HEK293 (cell line): ENCODE results near the gene SNCAIP.

ENCODE experiments used
- CTCF ChIA-PET: fragments of 350-600 bp; formaldehyde crosslinking; extraction: SDS; loops from one replicate; lab custom pipeline; 2021; ENCODE audit warnings: antibody characterized with exemption; lab: Yijun Ruan, JAX
- POLR2A ChIA-PET: fragments of 300-600 bp; formaldehyde crosslinking; extraction: SDS; loops from one replicate; lab custom pipeline; 2020; ENCODE audit warnings: antibody characterized with exemption, inconsistent platforms; lab: Yijun Ruan, JAX
- H3K27ac ChIP-seq: fragments of 200-500 bp; sonication (Bioruptor generic); 2 replicates; pipeline ENCODE4 v1.5.1; 2014; ENCODE audit warnings: low read depth, low read length, control low read depth, inconsistent platforms; ENCODE audit errors: extremely low read depth
- H3K36me3 ChIP-seq, 2 experiments: fragments of 200-500 bp in 1 of 2; sonication (Bioruptor generic) in 1 of 2; 1 replicate in 1 of 2; 2 replicates in 1 of 2; pipeline ENCODE4 v1.5.1; 2014 to 2017; ENCODE audit warnings: inconsistent platforms in 2 of 2, low read length in 2 of 2; ENCODE audit not compliant: control insufficient read depth in 2 of 2, insufficient read depth in 1 of 2
- H3K4me1 ChIP-seq: fragments of 200-500 bp; sonication (Bioruptor generic); 2 replicates; pipeline ENCODE4 v1.5.1; 2014; ENCODE audit warnings: mild to moderate bottlenecking, low read length, inconsistent platforms; ENCODE audit not compliant: control insufficient read depth, insufficient read depth
- H3K4me3 ChIP-seq: 2 replicates; pipeline ENCODE4 v1.5.1; 2011; ENCODE audit warnings: low read depth, mild to moderate bottlenecking, control low read depth, low read length, moderate library complexity
- H3K9me3 ChIP-seq: fragments of 200-500 bp; sonication (Bioruptor generic); 2 replicates; pipeline ENCODE4 v1.5.1; 2014; ENCODE audit warnings: low read depth, low read length, inconsistent platforms; ENCODE audit not compliant: control insufficient read depth, insufficient read depth
- BCL11B ChIP-seq: fragments of 450-650 bp; formaldehyde crosslinking; IDR thresholded peaks from 2 replicates; pipeline ENCODE4 v1.5.1; 2016; ENCODE audit warnings: low read depth, missing biosample characterization, missing genetic modification characterization
- FEZF1 ChIP-seq: fragments of 450-650 bp; formaldehyde crosslinking; IDR thresholded peaks from 2 replicates; pipeline ENCODE4 v1.5.1; 2016; ENCODE audit warnings: missing biosample characterization, missing genetic modification characterization
- HOXC10 ChIP-seq: sonication (generic); formaldehyde crosslinking; IDR thresholded peaks from 2 replicates; pipeline ENCODE4 v1.8.1; 2023; ENCODE audit warnings: mild to moderate bottlenecking, missing genetic modification reagents
- MZF1 ChIP-seq: fragments of 450-650 bp; formaldehyde crosslinking; IDR thresholded peaks from 2 replicates; pipeline ENCODE4 v1.5.1; 2017; ENCODE audit warnings: missing biosample characterization, missing genetic modification characterization, borderline replicate concordance
- PRDM1 ChIP-seq: fragments of 450-650 bp; formaldehyde crosslinking; IDR thresholded peaks from 2 replicates; pipeline ENCODE4; 2016; ENCODE audit warnings: missing biosample characterization, missing genetic modification characterization
- TRIM28 ChIP-seq: IDR thresholded peaks from 2 replicates; pipeline ENCODE4 v1.6.1; 2011; ENCODE audit warnings: low read length, control low read depth, borderline replicate concordance
- YY1 ChIP-seq: fragments of 450-650 bp; formaldehyde crosslinking; IDR thresholded peaks from 2 replicates; pipeline ENCODE4 v1.5.1; 2018; ENCODE audit warnings: missing biosample characterization, missing genetic modification characterization
- ZBTB8A ChIP-seq: fragments of 450-650 bp; formaldehyde crosslinking; IDR thresholded peaks from 2 replicates; pipeline ENCODE4 v1.5.1; 2016; ENCODE audit warnings: missing biosample characterization, missing genetic modification characterization
- ZNF169 ChIP-seq: fragments of 450-650 bp; formaldehyde crosslinking; IDR thresholded peaks from 2 replicates; pipeline ENCODE4 v1.5.1; 2016; ENCODE audit warnings: missing biosample characterization, missing genetic modification characterization
- ZNF324 ChIP-seq: fragments of 450-650 bp; formaldehyde crosslinking; IDR thresholded peaks from 2 replicates; pipeline ENCODE4 v1.5.1; 2016; ENCODE audit warnings: missing biosample characterization, missing genetic modification characterization
- ZNF37A ChIP-seq: fragments of 450-650 bp; IDR thresholded peaks from 2 replicates; pipeline ENCODE4 v1.5.1; 2018; ENCODE audit warnings: missing biosample characterization, missing genetic modification characterization
- ZNF423 ChIP-seq: fragments of 450-650 bp; formaldehyde crosslinking; IDR thresholded peaks from 2 replicates; pipeline ENCODE4 v1.5.1; 2016; ENCODE audit warnings: missing biosample characterization, missing genetic modification characterization
- ZNF580 ChIP-seq: fragments of 450-650 bp; formaldehyde crosslinking; IDR thresholded peaks from 2 replicates; pipeline ENCODE4 v1.5.1; 2016; ENCODE audit warnings: missing biosample characterization, missing genetic modification characterization
- ZNF664 ChIP-seq: fragments of 450-650 bp; formaldehyde crosslinking; IDR thresholded peaks from 2 replicates; pipeline ENCODE4 v1.5.1; 2016; ENCODE audit warnings: missing biosample characterization, missing genetic modification characterization
- ZNF76 ChIP-seq: fragments of 450-650 bp; formaldehyde crosslinking; IDR thresholded peaks from 2 replicates; pipeline ENCODE4; 2016; ENCODE audit warnings: low read depth, missing biosample characterization, missing genetic modification characterization, borderline replicate concordance
- TF ChIP-seq, protein P1 (sequence below): fragments of 450-650 bp; formaldehyde crosslinking; IDR thresholded peaks from 2 replicates; pipeline ENCODE4 v1.5.1; 2016; ENCODE audit warnings: missing biosample characterization, missing genetic modification characterization

Gene SNCAIP

DNA sequence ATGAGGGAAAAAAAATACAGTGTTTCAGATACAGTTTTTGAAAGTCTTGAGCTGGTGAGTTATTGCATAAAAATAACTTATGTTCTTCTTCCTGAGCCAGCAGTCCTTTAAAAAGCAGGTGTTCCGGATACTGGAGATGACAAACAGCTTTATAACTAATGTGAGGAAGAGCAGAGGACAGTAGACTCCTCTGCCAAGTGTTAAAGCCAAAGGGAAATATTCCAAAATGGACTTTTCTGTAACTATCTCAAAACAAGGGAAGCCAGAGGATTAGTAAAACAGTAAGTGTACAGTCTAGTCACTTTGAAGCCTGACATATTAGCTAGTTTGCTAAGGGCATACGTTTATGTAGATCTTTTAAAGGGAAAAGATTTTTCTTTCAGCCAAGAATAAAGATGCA is 11.0 kb upstream of the SNCAIP start (continued):
- TF ChIP-seq ZNF76 (tag by site-specific recombination) (no peak), BCL11B (no peak)

DNA sequence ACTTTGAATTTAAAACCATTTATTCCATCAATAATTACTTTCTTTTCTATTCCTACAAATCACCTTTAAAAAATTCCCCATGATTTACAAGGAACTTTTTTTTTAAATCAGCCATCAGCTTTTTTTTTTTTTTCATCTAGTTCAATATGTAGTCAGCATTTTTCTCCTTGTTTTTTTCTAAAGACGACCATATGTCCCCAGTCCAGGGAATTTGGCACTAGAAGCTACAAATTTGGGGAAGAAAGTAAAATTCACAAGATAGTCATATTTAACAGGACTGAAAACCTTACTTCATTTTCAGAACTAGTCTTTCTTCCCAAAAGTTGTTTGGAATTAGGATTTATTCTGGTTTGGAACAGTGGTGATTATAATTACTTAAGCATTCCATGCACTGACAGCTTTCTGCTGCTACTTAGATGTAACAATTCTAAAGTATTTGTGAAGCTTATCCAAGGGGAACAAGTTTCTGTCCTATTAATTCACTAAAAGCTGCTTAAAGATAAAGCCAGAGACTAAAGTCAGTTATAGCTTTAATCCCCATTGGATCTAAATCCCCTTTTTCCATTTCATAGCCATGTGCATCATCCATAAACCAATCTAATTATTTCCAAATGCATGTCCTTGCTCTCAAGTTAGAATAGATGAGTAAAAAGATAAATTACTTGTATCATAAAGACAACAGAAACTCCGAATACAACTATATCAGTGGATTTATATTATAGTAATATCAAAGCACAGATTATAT is 7.4 kb upstream of the SNCAIP start:
- POLR2A ChIA-PET: no interaction called here
- H3K4me1 ChIP-seq: no peaks in the 10 kb centered on the region
- CTCF ChIA-PET: interaction anchor here (1.7 kb wide), 1 partner anchor 9 kb away, joined by 7 read pairs; no protein-coding TSS in a partner anchor
- H3K9me3 ChIP-seq: no peaks in the 10 kb centered on the region
- no peak overlapping the region for H3K27ac ChIP-seq
- H3K4me3 ChIP-seq: no peak overlapping the region
- TF ChIP-seq MZF1 (tag by site-specific recombination) (0 out of 2 replicates have a peak, but pooled peaks have one; percentile 51), ZNF324 (tag by site-specific recombination) (no peak)
- H3K36me3 ChIP-seq: no peaks in the 10 kb centered on the region

GRCh38 chr5:122306461-122306860 is 5.6 kb upstream of the SNCAIP start:
- ChIA-PET CTCF (interaction anchor here (1.3 kb wide), 1 partner anchor 11 kb away, joined by 5 read pairs; no protein-coding TSS in a partner anchor), POLR2A (no interaction called here)
- Histone ChIP-seq H3K27ac (no peak overlapping the region), H3K4me1 (no peaks in the 10 kb centered on the region), H3K4me3 (no peak overlapping the region), H3K9me3 (no peaks in the 10 kb centered on the region), H3K36me3 (no peaks in the 10 kb centered on the region)
- TF ChIP-seq PRDM1 (tag by site-specific recombination) (no peak), YY1 (tag by site-specific recombination) (no peak), ZNF664 (no peak), ZNF37A (tag by site-specific recombination) (no peak), HOXC10 (CRISPR knock-in tag) (no peak)
- TF ChIP-seq, protein P1, sequence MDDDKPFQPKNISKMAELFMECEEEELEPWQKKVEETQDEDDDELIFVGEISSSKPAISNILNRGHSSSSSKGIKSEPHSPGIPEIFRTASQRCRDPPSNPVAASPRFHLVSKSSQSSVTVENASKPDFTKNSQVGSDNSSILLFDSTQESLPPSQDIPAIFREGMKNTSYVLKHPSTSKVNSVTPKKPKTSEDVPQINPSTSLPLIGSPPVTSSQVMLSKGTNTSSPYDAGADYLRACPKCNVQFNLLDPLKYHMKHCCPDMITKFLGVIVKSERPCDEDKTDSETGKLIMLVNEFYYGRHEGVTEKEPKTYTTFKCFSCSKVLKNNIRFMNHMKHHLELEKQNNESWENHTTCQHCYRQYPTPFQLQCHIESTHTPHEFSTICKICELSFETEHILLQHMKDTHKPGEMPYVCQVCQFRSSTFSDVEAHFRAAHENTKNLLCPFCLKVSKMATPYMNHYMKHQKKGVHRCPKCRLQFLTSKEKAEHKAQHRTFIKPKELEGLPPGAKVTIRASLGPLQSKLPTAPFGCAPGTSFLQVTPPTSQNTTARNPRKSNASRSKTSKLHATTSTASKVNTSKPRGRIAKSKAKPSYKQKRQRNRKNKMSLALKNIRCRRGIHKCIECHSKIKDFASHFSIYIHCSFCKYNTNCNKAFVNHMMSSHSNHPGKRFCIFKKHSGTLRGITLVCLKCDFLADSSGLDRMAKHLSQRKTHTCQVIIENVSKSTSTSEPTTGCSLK (tag by site-specific recombination): no peak

DNA sequence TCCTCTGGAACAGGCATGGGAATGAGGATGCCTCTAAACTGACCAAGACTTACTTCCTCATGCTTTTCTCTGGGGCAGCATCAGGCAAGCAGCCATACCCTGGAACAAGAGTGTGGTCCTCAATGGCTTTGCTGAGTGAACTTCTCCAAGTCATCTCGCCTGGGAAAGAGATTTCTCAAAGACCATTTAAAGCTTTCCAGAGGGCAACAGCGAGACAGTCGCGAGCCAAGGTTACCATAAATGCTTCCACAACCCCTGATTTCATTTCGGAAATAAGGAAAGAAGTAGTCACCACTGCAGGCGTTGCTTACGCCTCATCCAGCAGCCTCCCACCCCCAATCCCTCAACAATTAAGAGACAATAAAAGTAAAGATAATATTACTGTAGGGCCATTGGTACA is 1.1 kb upstream of the SNCAIP start:
- Histone ChIP-seq H3K36me3 (no peaks in the 10 kb centered on the region), H3K4me3 (no peak overlapping the region), H3K27ac (no peak overlapping the region), H3K9me3 (no peaks in the 10 kb centered on the region), H3K4me1 (peaks cover 6% of the 10 kb centered on the region; the same call in 1 of the 2 replicates)
- CTCF ChIA-PET: no interaction called here
- TF ChIP-seq ZNF169 (tag by site-specific recombination) (no peak), ZNF37A (tag by site-specific recombination) (no peak), ZNF423 (tag by site-specific recombination) (no peak), TRIM28 (0 out of 2 replicates have a peak, but pooled peaks have one; percentile 35), FEZF1 (tag by site-specific recombination) (no peak), YY1 (tag by site-specific recombination) (no peak), ZNF580 (no peak), ZBTB8A (no peak)
- POLR2A ChIA-PET: no interaction called here
